Endometrium (tissue), 2 donors: ENCODE measurements around the gene CAMK2A.

Experiments
- FAIRE-seq: peaks from 2 replicates; lab custom pipeline; 2012; peaks lifted over from hg19 to GRCh38; lab: Jason Lieb, UNC
- donor health status: control.
- donor health status: control.

CAMK2A gene

GRCh38 chr5:150316320-150316719 is 26.7 kb upstream of the CAMK2A start:
- no peak for FAIRE-seq

GRCh38 chr5:150315245-150315644 is 25.7 kb upstream of the CAMK2A start:
- no peak for FAIRE-seq

- FAIRE-seq: no peak
These were observed 24.5 kb upstream of the CAMK2A start for GRCh38 chr5:150313921-150314716.

- FAIRE-seq: no peak
These were observed 23.9 kb upstream of the CAMK2A start for GRCh38 chr5:150313501-150313900.

- no peak for FAIRE-seq
These were observed 22.9 kb upstream of the CAMK2A start for GRCh38 chr5:150312518-150312917.

GRCh38 chr5:150311015-150311692 is 21.6 kb upstream of the CAMK2A start:
- FAIRE-seq: no peak

GRCh38 chr5:150310246-150310645 is 20.7 kb upstream of the CAMK2A start:
- no peak for FAIRE-seq

GRCh38 chr5:150309886-150310239 is 20.3 kb upstream of the CAMK2A start:
- no peak for FAIRE-seq

- FAIRE-seq: no peak
These were observed 19.7 kb upstream of the CAMK2A start for GRCh38 chr5:150309101-150309885.

- no peak for FAIRE-seq
These were observed 18.2 kb upstream of the CAMK2A start for GRCh38 chr5:150307617-150308426.

GRCh38 chr5:150306775-150307174 is 17.2 kb upstream of the CAMK2A start:
- no peak for FAIRE-seq

GRCh38 chr5:150305557-150305956 is 16.0 kb upstream of the CAMK2A start:
- no peak for FAIRE-seq

GRCh38 chr5:150305095-150305494 is 15.5 kb upstream of the CAMK2A start:
- FAIRE-seq: no peak

- FAIRE-seq: no peak
These were observed 15.0 kb upstream of the CAMK2A start for GRCh38 chr5:150304481-150305081.

GRCh38 chr5:150303660-150304386 is 14.2 kb upstream of the CAMK2A start:
- no peak for FAIRE-seq

GRCh38 chr5:150303070-150303615 is 13.6 kb upstream of the CAMK2A start:
- no peak for FAIRE-seq

GRCh38 chr5:150302301-150303069 is 12.9 kb upstream of the CAMK2A start, which contains the start of gene ARSI:
Gene ARSI (minus strand): TSS chr5:150302905. CDS start chr5:150302373, 532 bp downstream.
- FAIRE-seq: no peak

- no peak for FAIRE-seq
These were observed 12.3 kb upstream of the CAMK2A start for GRCh38 chr5:150301901-150302300.

GRCh38 chr5:150301170-150301505 is 11.6 kb upstream of the CAMK2A start:
- no peak for FAIRE-seq
